GM19023 (cell line): ENCODE measurements around the gene DBF4.
"Not testable (repeated sequence)": the region's sequence is repeated elsewhere in the genome, so short reads cannot be mapped to it uniquely, and the experiment has no call there.

ENCODE experiments used
- ATAC-seq: cut with Tn5 transposase; IDR thresholded peaks from one replicate; pipeline ENCODE4 v1.9.1; 2021; ENCODE audit warnings: mild to moderate bottlenecking, moderate library complexity; ENCODE audit not compliant: unreplicated experiment

DBF4 gene

DNA sequence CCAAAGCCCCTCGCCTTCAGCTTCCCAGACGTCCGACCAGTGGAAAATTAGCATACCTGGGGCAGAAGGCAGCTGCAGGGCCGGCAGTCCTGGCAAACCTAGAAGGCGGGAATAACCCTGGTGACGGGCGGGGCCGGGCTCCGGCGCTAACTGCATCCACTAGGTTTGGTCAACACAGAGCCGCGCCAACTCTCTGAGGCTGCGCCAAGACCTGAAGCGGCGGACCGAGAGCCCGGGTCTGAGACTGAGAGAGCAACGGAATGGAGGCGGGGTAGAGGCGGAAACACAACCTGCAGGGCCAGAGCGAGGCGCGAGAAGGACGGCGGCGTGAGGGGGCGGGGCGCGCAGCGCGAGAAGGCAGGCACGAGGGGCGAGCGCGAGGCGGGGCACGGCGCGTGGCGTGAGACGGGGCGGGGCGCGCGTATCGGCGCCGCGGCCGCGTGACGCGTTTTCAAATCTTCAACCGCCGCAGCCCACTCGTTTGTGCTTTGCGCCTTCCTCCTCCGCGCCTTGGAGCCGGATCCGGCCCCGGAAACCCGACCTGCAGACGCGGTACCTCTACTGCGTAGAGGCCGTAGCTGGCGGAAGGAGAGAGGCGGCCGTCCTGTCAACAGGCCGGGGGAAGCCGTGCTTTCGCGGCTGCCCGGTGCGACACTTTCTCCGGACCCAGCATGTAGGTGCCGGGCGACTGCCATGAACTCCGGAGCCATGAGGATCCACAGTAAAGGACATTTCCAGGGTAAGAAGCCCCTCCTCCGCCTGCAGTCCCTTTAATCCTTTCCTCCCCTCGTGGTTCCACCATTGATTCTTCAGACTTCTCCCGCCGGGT lies at the start of gene DBF4, which contains the start of gene SLC25A40:
Gene DBF4 (plus strand): TSS at position 454 of the 829 bp plus-strand sequence. CDS start 240 bp downstream, at position 694.
Gene SLC25A40 (minus strand): TSS at position 321 of the 829 bp plus-strand sequence. CDS start 17,633 bp downstream, outside the sequence.
- ATAC-seq: peak; percentile 92

GRCh38 chr7:87828383-87828782 lies 47.9 kb upstream of the DBF4 start:
- not testable (repeated sequence) for ATAC-seq

DNA sequence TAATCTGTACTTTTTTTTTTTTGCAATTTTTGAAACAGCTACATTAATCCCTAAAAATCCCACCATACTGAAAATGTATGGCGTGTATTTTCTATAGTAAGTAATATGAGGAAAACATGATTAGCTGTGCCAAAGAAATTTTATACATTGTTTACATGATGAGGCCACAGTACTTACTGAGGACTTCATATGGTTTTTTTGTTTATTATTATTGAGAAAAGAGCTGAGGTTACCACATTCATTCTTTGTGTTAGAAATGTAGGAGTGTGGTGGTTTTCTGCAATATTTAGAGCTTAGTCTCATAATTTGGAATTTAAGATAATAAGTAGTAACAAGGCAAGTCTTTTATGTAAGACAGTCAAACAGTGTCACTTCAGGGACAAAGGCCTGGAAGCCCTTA lies 45.2 kb upstream of the DBF4 start:
- no peak for ATAC-seq

DNA sequence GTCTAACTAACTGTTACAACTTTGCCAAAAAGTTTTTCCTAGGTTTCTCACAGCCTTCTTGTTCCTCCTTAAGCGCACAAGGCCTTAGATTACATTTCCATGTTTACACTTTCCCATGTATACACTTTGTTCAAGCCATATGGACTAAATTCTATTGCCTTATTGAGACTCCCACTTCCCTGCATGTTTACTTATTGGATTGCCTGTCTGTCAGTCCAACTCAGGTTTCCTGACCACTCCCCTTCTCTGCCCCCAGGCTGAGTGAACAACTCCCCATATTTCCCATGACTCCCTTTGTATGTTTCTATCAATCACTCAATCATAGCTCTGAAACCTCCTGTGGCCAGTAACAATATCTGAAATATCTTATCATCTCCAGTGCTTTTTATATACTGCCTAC lies 43.2 kb upstream of the DBF4 start:
- ATAC-seq: no peak

GRCh38 chr7:87837597-87837996 lies 38.7 kb upstream of the DBF4 start:
- no peak for ATAC-seq

GRCh38 chr7:87850836-87851593 lies 25.3 kb upstream of the DBF4 start:
- no peak for ATAC-seq

- ATAC-seq: no peak
These were observed 24.0 kb upstream of the DBF4 start for GRCh38 chr7:87852306-87852705.

DNA sequence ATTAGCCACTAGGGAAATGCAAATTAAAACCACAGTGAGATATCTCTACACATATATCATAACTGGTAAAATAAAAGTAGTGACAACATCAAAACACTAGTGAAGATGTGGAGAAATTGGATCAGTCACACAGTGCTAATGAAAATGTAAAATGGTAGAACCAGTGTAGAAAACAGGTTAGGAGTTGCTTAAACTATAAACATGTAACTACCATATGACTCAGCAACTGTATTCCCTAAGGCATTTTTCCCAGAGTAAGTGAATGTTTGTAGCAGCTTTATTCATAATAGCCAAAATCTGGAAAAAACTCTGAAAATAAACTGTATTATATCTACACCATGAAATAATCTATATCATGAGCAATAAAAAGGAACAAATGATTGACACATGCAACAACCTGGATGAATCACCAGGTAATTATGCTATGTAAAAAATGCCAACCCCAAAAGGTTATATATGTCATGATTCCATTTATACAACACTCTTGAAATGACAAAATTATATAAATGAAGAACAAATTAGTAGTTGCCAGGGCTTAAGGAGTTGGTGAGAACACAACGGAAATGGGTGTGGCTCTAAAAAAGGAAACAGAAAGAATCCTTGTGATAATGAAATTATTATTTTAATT lies 22.9 kb upstream of the DBF4 start:
- ATAC-seq: no peak

- no peak for ATAC-seq
These were observed 17.7 kb upstream of the DBF4 start for GRCh38 chr7:87858417-87859100.

DNA sequence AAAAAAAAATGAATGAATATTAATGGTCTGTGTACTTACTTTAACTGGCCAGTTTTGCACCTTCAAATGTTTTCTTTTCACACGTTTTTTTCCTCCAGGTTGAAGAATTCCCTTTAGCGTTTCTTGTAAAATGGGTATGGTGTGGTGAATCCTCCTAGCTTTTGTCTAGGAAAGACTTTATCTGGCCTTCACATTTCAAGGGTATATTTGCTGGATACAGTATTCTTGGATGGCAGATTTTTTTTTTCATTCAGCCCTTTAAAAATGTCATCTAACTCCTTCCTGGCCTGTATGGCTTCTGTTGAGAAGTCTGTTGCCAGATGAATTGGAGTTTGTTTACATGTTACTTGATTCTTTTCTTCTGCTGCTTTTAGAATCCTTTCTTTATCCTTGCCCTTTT lies 10.2 kb upstream of the DBF4 start:
- no peak for ATAC-seq

DNA sequence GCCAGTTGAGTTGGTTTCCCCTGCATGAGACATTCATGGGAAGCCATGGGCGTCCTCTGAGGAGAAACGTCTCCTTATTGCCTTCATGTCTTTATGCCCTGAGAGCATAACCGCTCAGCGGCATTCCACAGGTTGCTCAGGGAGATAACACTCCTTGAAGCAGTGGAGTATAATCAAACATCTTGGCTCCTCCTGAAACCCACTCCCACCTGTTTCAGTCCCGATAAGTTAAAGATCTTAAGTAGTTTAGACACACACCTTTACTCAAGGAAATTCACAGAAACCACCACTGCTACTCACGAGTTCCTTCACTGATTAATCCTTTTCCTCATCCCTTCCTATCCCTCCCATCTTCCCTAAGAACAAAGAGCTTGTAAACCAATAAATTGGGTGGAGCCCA lies 9.8 kb upstream of the DBF4 start:
- not testable (repeated sequence) for ATAC-seq

DNA sequence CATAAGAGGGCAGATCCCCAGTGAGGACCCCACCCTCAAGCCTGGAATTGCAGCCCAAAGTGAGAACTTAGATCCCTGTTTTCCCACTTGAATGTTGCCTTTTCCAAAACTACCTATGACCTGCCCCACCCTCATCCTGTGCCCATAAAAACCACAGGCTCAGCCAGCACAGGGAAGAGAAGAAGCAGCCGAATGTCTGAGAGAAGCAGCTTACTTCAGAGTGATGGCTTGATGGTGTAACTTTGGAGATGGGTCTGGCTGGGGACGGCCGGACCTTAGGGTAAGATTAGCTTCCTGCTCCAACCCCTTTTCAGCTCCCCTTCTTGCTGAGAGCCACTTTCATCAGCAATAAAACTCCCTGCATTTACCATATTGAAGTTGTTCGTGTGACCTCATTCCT lies 5.8 kb upstream of the DBF4 start:
- no peak for ATAC-seq

DNA sequence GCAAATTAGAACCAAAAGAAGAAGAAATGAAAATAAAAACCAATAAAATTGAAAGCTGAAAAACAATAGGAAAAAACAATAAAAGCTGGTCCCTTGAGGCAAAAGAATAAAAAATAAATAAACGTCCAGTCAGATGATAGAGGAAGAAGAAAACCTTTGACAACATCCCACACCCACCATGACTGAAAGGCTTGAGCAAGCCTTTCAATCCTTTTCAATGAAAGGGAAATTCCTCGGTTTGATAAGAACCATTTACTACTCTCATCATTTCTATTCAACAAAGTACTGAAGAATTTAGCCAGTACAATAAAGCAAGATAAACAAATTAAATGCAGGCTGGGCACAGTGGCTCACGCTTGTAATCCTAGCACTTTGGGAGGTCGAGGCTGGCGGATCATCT lies 3.9 kb upstream of the DBF4 start:
- no peak for ATAC-seq

DNA sequence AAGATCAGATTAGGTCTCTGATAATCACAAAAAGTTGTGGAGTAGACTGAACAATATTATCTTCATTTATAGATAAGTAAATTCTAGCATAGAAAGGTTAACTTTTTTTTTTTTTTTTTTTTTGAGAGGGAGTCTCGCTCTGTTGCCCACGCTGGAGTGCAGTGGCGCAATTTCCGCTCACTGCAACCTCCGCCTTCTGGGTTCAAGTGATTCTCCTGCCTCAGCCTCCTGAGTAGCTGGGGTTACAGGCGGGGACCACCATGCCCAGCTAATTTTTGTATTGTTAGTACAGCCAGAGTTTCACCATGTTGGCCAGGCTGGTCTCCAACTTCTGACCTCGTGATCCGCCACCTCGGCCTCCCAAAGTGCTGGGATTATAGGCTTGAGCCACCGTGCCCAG lies 3.0 kb upstream of the DBF4 start:
- not testable (repeated sequence) for ATAC-seq

GRCh38 chr7:87874066-87874465 lies 2.2 kb upstream of the DBF4 start:
- ATAC-seq: no peak

- peak; percentile 19 for ATAC-seq
These were observed 898 bp upstream of the DBF4 start for GRCh38 chr7:87875151-87876039.

GRCh38 chr7:87876869-87877234 lies 559 bp downstream of the DBF4 start:
- peak; percentile 9 for ATAC-seq

DNA sequence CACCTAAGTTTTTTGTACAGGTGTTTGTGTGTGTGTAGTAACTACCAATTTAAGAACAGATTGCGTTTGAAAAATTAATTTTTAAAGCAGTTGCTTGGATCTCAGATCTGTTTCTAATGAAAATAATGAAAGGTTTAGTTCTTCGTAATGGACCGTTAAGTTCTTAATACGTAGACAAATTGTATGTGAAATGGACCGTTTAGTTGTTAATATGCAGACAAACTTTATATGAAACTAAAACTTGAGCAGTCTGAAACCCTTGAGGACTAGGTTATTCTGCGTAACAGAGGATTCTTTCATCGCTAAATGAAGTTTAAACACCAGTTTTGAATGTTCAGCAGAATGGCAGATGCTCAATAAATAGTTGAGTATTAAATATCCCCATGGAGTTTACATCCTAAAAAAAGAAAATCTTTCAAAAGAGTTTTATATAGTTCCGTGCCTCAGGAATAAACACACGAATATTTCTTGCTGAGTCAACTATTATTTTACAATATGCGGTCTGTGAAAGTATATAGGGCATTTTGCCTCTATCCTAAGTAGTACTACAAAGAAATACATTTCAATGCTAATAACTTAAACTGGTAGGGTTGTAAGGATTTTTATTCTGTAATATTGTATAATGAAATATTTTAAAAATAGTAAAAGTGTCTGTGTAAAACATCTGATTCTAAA lies 1.2 kb downstream of the DBF4 start:
- no peak for ATAC-seq

GRCh38 chr7:87878208-87878735 lies 2.0 kb downstream of the DBF4 start:
- no peak for ATAC-seq
